GM03348 (cell line): ENCODE data around the gene PLCB4.

Experiments used
- DNase-seq: peaks from one replicate; pipeline ENCODE4 v3.0.0; 2012; ENCODE audit warnings: low spot score

The PLCB4 gene

DNA sequence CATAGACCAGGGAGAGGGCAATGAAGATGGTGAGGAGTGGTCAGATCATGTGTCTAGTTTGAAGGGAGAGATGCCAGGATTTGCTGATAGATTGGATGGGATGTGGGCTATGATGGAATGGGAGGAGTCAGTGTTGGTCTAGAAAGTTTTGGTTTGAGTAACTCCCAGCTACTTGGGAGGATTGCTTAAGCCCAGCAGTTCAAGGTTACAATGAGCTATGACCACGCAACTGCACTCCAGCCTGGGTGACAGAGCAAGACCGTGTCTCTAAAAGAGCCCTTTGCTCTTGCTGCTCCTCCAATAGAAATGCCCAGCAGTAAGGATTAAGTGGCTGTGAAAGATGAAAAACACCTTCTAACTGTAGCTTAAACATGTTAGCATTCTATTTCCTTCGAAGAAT, 427.3 kb downstream of the PLCB4 start:
- no peak for DNase-seq

DNA sequence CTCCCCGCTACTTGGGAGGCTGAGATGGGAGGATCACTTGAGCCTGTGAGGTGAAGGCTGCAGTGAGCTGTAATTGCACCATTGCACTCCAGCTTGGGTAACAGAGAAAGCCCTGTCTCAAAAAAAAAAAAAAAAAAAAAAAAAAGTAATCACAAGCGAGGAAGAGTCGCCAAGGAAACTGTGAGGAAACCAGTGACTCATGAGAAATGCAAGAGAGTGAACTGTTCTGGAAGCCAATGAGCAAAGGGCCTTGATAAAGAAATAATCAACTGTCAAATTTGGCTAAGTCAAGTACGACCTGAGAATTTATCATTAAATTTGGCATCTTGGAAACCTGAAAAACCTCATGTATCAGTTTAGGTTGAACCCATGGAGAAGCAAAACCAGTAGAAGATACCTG, 429.4 kb downstream of the PLCB4 start:
- no peak for DNase-seq

DNA sequence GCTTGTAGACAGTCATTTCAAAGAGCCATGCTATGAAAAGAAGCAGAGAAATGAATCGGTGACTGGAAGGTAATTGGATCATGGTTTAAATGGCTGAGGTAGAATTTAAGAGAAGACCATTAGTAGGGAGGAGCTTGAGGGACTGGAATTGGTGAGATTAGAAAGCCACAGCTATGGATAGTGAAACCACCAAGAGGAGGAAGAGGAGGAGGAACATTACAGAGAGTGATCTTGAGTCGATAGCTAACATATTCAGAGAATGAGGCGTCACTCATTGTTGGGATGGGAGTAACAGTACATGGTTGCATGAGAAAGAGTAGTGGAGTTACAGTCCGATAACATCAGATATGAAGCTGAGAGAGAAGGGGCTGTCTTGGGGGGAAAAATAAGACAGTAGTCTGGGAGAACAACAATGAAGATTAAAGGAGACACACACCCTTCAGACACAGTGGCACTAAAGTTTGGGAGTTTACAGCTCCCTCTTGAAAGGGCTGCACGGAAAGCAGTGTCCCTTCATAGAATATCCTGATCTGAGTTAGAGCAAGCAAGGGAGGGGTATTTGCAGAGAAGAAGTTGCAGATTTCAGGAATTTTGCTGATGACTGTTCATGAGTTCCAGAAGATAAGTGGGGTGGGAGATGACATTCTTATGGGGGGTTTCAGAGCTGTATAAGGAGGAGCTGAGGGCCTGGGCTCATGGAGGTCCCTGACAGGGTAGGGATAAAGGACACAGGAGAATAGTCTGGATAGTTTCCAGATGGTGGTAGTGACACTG, 430.4 kb downstream of the PLCB4 start:
- DNase-seq: no peak

DNA sequence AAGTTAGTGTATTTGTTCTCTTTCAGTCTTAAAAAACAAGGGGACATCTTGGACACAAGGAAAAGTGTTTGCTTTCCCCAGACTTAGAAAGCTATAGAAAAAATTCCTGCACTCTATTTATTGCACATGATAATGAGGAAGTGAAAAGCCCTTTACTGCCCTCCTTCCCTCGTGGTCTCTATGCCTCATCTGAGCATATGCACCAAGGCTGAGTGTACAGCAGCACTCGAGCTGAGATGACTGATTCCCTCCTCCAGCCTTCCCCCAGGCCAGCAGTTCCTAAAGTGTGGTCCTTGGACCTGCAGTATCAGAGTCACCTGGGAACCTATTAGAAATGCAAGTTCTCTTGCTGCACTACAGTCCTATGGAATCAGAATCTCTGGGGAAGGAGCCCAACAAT, 431.2 kb downstream of the PLCB4 start:
- DNase-seq: no peak

DNA sequence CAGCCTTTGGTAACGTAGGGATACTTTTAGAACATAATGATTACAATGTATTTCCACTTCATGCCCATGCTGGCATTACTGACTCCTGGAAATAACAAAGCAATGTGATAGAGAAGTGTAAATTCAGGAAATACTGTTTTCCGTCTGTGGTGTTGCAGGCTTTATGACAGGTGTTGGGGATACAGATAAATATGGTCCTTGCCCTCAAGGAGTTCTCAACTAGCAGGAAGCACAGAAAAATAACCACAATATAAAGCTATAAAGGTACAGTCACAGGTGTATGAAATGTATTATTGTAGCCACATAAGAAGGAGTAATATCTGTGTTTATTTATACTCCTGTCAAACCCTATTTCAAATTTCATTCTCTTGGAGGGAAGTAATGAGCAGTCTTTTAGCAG, 432.6 kb downstream of the PLCB4 start:
- no peak for DNase-seq

DNA sequence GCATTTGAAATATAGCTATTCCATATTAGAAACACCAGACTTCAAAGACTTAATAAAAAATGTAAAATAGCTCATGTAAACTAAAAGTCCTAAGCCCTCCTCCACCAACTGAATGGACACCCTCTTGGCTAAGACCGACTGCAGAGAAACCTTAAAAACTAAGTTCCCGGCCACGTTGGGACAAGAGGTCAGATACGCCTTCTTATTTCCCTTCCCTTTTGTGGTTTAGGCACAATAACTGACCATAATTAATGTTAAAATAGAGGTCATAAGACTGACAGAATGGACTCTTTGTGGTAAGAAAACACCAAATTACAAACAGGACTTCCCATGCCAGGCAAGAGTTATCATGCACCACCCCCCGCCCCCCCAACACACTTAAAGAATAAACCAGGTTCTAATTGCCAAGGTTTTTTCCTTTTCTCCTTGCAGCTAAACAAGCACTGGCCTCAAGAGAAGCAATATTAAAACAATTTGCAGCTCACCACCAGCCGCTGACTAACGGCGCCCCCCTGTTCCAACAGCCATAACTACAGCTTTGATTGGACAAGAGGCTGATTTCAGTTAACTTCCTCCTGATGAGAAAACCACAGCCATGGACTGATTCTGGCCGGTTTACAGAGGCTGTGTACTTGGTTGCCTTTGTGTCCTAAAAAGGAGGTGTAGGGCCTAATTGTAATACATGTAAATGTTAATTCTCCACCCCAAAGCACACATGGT, 434.8 kb downstream of the PLCB4 start:
- DNase-seq: no peak

DNA sequence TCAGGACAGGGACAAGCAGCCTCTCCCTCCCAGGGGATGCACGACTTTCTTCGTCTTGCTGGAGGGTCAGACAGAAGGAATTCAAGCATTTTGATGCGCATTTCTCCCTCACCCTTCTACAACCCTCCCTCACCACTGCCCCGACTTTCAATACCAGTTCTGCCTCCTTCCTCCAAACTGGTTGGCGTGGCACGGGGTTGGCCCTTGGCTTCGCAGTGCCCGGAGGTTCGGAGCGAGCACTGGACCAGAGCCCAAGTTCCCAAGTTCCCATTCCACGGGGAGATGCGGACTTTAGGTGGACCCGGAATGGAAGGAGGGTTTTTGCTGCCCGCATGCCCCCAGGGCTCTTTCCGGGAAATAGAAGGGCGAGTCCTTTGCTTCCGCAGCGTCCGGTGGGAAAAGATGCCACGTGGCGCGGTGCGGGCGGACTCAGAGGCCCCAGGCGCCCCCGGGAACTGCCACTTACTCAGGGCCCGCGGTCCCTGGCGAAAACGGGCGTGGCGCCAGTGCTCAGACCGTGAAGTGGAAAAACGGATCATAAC, 437.5 kb downstream of the PLCB4 start:
- DNase-seq: no peak

DNA sequence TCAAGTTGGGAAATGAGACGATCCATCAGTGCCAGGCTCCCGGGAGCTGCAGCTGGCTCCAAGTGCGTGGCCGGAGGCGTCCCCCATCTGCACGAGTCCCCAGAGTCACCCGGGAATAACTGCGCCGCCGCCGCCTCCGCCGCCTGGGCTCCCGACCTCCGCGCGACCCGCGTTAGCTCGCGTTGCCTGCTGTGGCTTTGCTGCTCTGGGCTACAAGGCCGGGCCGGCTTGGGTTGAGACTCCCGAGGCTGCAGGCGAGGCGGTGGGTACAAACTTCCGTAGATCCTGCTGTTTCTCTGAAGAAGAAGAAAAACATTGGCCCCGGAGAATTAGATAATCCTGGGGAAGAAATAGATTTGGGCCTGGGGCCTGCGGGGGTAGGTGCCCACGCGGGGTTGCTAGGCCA, 438.1 kb downstream of the PLCB4 start:
- no peak for DNase-seq

DNA sequence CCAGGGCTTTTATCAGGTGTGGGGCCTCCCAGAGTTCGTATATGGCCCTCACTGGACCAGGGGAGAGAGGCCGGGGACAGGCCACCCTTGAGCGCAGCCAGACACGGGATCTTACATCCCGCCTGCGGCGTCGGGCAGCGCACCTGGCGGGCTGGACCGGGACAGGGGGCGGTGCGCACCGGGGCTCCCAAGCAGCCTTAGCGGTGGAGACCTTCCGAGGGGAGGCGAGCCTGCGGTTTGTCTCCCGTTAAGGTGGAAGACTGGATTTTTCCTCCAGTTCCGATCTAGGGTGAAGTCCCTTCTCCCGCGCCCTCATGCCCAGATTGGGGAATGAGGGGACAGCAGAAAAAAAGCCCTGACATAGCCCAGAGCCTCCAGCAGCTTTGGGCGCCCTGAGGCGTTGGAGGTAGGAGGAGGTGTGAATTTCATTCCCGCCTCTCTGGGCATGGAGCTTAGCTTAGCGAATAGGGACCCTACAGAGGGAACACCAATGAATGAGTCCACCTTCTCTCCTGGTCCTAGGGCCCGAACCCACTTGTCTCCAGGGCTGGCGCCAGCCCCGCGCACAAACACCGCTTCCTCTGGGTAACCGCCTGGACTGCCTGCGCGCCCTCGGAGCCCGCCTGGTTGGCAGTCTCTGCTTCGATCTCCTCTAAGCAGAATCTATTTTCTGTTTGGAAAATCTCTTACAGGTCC, 438.8 kb downstream of the PLCB4 start:
- DNase-seq: no peak

DNA sequence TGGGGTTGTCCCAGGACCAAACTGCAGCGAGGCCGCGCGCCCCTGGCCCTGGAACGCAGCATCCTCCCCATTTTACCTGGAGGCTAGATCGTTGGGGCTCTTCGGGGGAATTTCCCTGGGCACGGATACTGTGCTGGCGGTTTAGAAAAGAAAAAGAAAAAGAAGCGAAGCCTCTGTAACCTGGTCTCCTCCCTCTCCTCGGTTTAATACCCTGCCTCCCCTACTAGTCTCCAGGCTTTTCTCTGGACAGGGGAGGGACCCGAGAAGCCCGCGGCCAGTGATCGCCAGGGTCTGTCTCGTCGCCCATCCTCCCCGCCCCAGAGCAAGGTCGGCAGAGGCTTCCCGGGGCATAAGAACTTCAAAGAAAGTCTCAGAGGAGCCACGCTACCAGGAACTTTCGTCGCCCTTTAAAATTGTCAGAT, 439.4 kb downstream of the PLCB4 start:
- no peak for DNase-seq

DNA sequence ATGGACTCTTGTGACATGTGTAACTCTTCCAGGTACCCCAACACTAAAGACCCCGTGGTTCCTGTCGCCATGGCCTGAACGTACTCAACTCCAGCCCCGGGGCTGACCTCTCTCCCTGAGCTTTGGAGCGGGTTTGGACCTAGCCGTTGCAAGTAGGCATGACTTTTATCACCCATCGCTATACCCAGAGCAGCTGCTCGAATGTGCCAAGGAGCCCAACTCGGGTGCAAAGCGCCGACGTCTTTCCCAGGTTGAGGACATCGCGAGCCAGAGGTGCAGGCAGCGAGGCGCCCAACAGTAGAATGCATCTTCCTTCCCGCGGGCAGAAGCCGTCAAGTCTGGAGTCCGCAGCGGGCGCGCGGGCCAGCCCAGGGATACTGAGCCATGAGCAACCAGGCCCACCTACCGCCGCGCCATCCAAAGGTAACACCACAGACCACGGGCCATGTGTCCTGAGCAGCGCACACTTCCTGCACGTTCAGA, 439.9 kb downstream of the PLCB4 start:
- no peak for DNase-seq

DNA sequence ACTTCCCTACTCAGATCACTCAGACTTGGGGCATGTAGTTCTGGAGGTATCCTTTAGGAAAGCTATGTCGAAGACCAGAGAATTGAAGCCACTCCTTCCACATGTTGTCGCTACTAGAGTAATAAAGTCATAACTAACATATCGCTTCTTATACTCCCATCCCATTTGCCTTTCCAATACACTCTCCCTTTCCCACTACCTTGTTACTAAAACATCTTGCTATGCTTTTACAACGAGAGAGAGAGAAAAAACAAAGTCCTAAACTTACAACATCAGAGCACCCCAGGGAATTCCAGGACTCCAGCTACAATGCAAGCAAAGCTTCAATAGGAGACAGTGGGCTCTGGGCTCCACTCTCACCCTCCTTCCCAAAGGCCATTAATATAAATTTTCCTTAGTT, 440.4 kb downstream of the PLCB4 start:
- no peak for DNase-seq

DNA sequence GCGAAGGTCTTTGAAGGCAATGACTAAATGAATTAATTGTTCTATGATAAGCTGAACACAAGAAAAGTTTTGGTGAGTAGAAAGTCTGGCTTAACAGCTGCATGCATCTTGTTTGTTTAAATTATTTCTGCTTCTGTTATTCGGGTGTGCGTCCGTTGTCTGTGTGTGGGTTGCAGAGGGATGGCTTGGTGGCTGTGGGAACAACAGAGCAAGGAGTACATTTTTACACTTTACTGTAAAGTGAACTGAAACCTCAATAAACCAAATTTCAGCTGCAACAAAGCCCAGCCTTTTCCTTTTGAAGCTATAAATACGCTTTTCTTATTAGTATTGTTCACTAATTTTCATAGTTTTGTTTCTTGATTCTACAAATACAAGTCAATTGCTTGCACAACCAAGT, 442.0 kb downstream of the PLCB4 start:
- DNase-seq: no peak

DNA sequence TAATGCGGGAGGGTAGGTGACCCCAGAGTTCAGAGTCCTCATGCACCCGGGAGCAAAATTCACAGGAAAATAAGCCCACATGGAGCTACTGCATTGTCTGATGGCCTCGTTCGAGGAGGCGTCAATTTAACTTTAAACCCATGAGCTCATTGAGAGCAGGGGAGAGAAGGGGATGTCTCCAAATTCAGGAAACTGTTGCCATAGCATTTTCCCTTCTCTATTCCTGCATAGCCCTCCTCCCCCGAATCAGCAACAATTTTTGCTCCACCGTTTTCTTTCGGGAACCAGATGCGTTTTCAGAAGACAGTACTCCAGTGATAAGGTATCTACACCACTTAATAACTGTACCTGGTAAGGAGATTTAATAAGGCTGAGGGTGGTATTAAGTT, 445.2 kb downstream of the PLCB4 start:
- DNase-seq: no peak

DNA sequence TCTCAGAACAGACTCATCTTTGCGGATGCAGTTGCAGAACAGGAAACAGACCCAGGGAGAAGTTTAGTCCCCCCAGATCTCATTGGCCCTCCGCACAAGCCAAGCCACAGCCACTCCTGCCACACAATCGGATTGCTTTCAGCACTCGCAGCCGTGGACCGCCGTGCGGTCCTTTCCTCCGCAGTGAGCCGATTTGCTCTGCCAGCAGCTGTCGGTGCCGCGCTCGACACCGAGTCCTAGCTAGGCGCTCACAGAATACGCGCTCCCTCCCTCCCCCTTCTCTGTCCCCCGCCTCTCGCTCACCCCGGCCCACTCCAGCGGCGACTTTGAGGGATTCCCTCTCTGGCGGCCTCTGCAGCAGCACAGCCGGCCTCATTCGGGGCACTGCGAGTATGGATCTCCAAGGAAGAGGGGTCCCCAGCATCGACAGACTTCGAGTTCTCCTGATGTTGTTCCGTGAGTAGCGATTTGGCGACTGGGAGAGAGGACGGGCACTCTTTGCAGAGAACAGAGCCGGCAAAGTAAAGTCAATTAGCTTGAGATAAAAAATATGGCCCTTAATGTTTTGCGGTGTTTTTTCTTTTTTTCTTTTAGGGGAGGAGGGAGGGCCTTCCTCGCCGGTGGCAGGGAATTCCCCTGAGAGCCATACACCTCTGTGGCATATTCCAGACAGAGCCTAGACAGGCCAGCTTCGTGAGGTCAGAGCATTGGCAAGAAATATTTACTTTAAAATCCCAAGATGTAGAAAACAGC, 445.8 kb downstream of the PLCB4 start, which contains the start of gene LAMP5:
Gene LAMP5, plus strand, starts transcription at position 130 of the 753 bp plus-strand sequence. Its CDS starts 263 bp downstream, at position 393.
- peak; percentile 49 for DNase-seq

DNA sequence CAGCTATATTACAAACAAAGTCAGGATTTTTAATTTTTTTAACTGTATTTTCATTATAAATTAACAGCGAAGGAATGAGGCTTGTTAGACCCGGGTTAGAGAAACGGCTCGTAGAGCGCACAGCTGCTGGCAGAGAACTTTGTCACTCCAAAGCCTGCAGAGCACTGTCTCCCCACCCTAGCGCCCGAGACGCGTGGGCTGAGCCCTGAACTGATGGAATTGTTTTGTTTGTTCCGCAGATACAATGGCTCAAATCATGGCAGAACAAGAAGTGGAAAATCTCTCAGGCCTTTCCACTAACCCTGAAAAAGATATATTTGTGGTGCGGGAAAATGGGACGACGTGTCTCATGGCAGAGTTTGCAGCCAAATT, 446.3 kb downstream of the PLCB4 start:
- DNase-seq: no peak

DNA sequence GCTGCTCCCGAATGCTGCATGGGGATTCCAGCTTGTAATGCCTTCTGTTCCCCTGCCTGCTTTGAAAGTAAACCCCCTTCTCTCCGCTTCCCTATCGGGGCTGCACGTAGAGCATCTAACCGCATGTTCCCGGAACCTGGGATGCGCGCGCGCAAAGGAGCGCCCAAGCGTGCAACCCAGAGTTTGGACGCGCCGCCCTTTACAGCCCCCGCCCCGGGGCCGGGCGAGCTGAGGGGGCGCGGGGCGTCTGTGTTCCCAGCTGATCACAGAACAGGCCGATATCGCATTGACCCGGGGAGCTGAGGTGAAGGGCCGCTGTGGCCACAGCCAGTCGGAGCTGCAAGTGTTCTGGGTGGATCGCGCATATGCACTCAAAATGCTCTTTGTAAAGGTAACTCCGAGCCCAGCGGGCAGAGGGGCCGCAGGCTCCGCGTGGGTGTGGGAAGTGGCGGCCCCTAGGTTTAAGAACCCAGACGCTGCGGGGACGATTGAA, 446.9 kb downstream of the PLCB4 start:
- no peak for DNase-seq

DNA sequence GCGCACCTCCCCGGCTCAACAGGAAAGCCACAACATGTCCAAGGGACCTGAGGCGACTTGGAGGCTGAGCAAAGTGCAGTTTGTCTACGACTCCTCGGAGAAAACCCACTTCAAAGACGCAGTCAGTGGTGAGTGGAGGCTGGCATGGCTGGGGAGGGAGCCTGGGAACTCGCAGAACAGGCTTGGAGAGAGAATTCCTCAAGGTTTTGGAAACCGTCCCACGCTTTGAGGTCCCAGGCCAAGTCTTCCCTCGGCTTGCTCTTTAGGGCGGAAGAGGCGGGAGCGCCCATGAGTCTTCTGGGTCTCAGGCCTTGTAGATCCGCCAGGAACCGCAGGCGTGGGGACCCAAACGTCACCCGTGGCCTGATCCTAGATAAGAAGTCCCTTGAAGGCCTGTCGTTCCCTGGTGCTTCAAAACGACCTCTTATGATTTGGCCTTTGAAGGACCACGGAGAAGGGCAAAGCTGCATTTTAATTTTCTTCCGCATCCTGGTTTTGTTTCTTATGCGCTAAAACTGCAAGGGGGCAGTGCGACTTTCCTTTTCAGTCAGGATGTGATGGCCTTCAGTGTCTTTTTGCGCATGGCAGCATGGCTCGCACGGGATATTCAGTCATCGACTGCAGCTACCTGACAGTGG, 447.5 kb downstream of the PLCB4 start:
- DNase-seq: no peak

DNA sequence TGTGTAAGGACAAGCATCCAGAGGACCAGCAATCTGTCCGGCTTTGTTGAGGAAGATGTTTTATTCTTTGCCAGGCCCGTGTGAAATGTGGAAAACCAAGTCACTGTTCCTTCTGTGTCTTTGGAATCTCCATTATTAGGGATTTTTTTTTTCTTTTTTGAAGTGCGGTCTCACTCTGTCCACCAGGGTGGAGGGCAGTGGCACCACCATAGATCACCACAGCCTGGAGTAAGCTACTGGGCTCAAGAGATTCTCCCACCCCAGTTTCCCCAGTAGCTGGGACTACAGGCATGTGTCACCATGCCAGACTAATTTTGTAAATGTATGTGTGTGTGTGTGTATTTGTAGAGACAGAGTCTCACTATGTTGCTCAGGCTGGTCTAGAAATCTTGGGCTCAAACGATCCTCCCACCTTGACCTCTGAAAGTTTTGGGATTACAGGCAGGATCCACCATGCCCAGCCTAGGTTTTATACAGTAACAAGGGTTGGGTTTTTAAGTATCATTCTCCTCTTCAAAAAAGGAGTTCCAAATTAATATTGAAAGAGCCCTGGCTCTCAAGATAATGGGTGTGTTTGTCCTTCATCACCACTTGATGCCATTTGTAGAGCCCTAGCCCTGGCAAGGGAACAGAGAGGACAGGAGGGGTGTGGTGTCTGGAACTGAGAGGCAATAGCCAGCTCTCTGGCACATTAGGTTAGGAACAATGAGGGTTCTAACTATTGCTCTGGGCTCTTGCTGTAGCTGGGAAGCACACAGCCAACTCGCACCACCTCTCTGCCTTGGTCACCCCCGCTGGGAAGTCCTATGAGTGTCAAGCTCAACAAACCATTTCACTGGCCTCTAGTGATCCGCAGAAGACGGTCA, 448.6 kb downstream of the PLCB4 start:
- no peak for DNase-seq

DNA sequence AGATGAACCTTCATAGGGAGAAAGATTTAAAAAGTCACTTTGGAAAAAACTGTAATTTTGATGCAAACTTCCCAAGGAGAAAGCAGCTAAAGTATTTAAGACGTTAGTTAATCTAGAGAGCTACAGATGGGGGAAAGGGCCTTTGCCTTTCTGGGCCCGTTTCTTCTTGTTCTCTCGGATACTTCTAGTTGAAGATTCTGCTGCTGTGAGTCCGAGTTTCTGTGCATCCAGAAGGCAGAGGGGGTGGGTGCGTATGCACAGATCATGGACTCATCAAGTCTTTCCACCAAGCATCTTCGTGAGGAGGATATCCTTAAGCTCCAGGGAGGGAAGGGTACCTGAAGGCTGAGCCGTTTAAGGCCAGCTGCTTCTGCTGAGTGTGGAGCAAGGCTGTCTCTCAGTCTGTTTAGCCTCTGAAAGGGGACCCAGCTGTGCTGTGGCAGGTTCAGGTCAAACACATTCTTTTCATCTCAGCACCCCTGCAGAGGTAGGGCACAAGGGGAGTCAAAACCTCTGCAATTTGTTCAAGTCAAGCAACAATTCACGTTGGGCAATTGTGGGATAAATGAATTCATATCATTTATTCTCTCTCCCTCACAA, 449.8 kb downstream of the PLCB4 start:
- DNase-seq: no peak
